PFSK-1 (cell line): ENCODE data around the gene MDM1.

Experiments
- FOXP2 ChIP-seq: optimal IDR thresholded peaks from 2 replicates; pipeline ENCODE3; 2011; ENCODE audit warnings: borderline replicate concordance, control low read depth, inconsistent platforms; ENCODE audit not compliant: insufficient read depth; ENCODE audit errors: extremely low read length, extremely low read depth
- POLR2AphosphoS5 ChIP-seq: IDR thresholded peaks from 2 replicates; pipeline ENCODE4 v1.6.1; 2012; ENCODE audit warnings: low read depth, mild to moderate bottlenecking, control low read depth, low read length, moderate library complexity
- SIN3A ChIP-seq: IDR thresholded peaks from 2 replicates; pipeline ENCODE4 v1.6.1; 2012; ENCODE audit warnings: mild to moderate bottlenecking, low read length, moderate library complexity, borderline replicate concordance; ENCODE audit not compliant: insufficient read depth
- TAF1 ChIP-seq: IDR thresholded peaks from 2 replicates; pipeline ENCODE4 v1.6.1; 2012; ENCODE audit warnings: low read length, control low read depth, borderline replicate concordance; ENCODE audit not compliant: insufficient read depth
- TF ChIP-seq, protein P1 (sequence below), 2 experiments: IDR thresholded peaks; 2 replicates each; pipeline versions ENCODE4 v1.6.1 to v1.8.0; 2011 to 2012; ENCODE audit warnings: low read depth in 2 of 2, low read length in 2 of 2, control low read depth in 1 of 2, inconsistent platforms in 1 of 2, mild to moderate bottlenecking in 1 of 2, moderate library complexity in 1 of 2; ENCODE audit not compliant: insufficient read depth in 1 of 2

MDM1 gene

DNA sequence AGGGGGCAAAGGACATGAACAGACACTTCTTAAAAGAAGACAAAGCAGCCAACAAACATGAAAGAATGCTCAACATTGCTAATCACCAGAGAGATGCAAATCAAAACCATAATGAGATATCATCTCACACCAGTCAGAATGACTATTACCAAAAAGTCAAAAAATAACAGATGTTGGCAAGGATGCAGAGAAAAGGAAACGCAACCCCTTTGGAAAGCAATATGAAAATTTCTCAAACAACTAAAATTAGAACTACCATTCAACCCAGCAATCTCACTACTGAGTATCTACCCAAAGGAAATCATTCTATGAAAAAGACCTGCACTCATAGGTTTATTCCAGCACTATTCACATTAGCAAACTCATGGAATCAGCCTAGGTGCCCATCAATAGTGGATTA lies 25.6 kb downstream of the MDM1 start:
- TF ChIP-seq SIN3A, result no peak

DNA sequence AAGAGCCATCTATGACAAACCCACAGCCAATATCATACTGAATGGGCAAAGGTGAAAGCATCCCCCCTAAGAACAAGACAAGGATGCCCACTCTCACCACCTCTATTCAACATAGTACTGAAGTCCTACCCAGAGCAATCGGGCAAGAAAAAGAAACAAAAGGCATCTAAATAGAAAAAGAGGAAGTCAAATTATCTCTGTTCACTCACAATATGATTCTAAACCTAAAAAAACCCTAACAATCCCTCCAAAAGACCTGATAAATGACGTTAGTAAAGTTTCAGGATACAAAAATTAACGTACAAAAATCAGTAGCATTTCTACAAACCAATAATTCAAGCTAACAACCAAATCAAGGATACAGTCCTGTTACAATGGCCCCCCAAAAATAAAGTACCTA lies 26.9 kb downstream of the MDM1 start:
- TF ChIP-seq TAF1 (no peak), POLR2AphosphoS5 (no peak)
- TF ChIP-seq, protein P1, sequence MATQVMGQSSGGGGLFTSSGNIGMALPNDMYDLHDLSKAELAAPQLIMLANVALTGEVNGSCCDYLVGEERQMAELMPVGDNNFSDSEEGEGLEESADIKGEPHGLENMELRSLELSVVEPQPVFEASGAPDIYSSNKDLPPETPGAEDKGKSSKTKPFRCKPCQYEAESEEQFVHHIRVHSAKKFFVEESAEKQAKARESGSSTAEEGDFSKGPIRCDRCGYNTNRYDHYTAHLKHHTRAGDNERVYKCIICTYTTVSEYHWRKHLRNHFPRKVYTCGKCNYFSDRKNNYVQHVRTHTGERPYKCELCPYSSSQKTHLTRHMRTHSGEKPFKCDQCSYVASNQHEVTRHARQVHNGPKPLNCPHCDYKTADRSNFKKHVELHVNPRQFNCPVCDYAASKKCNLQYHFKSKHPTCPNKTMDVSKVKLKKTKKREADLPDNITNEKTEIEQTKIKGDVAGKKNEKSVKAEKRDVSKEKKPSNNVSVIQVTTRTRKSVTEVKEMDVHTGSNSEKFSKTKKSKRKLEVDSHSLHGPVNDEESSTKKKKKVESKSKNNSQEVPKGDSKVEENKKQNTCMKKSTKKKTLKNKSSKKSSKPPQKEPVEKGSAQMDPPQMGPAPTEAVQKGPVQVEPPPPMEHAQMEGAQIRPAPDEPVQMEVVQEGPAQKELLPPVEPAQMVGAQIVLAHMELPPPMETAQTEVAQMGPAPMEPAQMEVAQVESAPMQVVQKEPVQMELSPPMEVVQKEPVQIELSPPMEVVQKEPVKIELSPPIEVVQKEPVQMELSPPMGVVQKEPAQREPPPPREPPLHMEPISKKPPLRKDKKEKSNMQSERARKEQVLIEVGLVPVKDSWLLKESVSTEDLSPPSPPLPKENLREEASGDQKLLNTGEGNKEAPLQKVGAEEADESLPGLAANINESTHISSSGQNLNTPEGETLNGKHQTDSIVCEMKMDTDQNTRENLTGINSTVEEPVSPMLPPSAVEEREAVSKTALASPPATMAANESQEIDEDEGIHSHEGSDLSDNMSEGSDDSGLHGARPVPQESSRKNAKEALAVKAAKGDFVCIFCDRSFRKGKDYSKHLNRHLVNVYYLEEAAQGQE (IDR thresholded peaks at IDR 0.05; ENCODE audit: insufficient read depth in 1 of 2, low read depth in 2 of 2, low read length in 2 of 2), result no peak

DNA sequence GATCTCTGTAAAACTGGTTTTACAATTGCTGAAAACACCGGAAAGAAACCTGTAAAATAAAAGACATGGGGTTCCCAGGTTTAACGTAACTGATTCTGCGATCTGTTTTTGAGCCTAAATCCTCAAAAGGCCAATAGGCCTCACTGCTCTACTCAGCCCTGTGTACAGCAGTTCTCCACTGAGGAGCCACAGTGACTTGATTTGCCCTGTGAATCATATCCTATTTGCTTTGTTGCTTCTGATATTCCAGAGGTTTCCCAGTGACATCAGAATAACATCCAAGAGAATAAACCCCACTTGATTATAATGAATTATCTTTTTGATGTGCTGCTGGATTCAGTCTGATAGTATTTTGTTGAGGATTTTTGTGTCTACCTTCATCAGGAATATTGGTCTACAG lies 27.5 kb downstream of the MDM1 start:
- TF ChIP-seq TAF1 (no peak), FOXP2 (no peak), POLR2AphosphoS5 (no peak), SIN3A (no peak)
- TF ChIP-seq, protein P1 (IDR thresholded peaks at IDR 0.05; ENCODE audit: insufficient read depth in 1 of 2, low read depth in 2 of 2, low read length in 2 of 2), result no peak

DNA sequence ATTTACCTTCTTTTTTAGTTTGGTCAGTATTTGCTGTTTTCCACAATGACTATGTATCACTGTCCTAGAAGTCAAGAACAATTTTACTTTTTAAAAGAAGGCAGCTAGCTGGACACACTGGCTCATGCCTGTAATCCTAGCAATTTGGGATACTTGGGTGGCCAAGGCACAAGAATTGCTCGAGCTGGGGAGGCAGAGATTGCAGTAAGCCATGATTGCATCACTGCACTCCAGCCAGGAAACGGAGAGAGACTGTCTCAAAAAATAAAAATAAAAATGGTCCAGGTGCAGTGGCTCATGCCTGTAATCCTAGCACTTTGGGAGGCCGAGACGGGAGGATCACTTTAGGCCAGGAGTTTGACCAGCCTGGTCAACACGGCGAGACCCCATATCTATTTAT lies 28.3 kb downstream of the MDM1 start:
- TF ChIP-seq POLR2AphosphoS5 (no peak), TAF1 (no peak), FOXP2 (no peak), SIN3A (no peak)
- TF ChIP-seq, protein P1 (IDR thresholded peaks at IDR 0.05; ENCODE audit: insufficient read depth in 1 of 2, low read depth in 2 of 2, low read length in 2 of 2), result no peak

DNA sequence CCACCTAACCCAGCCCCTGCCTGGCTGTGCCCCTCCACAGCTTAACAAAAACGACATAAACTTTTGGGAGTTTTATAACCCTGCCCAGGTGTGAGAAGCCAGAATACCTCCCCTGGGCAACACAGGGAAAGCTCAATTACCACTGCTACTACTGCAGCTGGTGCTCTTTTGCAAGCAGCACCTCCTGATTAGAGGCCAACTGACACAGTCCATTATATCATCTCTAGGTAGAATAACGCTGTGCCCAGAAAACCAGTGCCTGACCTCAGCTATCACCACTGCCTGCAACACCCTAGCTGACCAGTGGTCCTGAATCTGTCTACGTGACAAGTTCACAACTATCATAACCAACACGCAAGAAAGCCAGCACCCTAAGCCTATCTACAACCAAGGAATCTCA lies 34.2 kb downstream of the MDM1 start:
- TF ChIP-seq, protein P1 (IDR thresholded peaks at IDR 0.05; ENCODE audit: insufficient read depth in 1 of 2, low read depth in 2 of 2, low read length in 2 of 2), result no peak
- TF ChIP-seq TAF1, result no peak
- TF ChIP-seq POLR2AphosphoS5, result no peak
- TF ChIP-seq FOXP2, result no peak
- no peak for TF ChIP-seq SIN3A

DNA sequence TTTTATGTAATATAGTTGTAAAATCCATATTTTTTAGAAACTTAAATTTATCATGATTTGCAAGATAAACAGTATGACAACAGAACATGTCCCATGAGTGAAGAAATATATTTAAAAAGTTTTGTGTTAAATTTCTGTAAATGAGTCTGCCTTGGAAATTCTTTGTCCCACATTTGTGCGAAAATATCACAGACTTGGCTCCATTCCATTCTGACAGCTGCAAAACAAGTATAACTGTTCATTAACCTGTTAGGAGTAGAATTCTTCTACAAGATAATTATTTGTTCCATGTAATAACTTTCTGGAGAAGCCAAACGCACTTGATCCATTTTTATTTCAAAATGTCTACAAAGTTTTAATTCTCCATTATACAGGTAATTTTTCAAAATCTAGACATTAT lies 37.9 kb downstream of the MDM1 start:
- TF ChIP-seq TAF1 (no peak), POLR2AphosphoS5 (no peak), SIN3A (no peak)
- TF ChIP-seq, protein P1 (IDR thresholded peaks at IDR 0.05; ENCODE audit: insufficient read depth in 1 of 2, low read depth in 2 of 2, low read length in 2 of 2), result no peak
